ENCODE measurements around the gene SPOCD1.

The SPOCD1 gene

DNA sequence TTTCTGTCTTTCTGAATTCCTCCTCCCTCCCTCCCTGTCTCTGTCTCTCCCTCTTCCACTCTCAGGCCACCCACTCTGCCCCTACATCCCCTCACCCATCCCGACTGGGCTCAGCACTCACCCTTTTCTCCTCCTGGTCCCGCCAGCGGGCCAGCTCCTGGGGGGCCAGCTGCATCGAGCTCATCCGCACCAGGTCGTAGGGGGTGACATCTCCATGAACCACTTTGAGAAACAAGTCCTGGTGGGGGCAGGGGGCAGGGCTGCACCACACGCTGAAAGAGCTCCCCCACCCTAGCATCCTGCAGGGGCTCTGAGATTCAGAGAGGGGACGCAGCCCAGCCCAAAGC is 17.8 kb downstream of the SPOCD1 start:
- H3K4me1 ChIP-seq (ENCODE audit: insufficient read depth, low read length): no peaks in the 10 kb centered on the region
- no peak overlapping the region for H3K4me3 ChIP-seq (ENCODE audit: low read length)
- H3K27ac ChIP-seq (ENCODE audit: low read length): no peak overlapping the region
- no peak overlapping the region for H3K9ac ChIP-seq (ENCODE audit: low read depth, low read length)
- H3K27me3 ChIP-seq (ENCODE audit: insufficient read depth, low read length): no peaks in the 10 kb centered on the region; the same call in 1 of the 2 replicates
- no peaks in the 10 kb centered on the region for H3K9me3 ChIP-seq (ENCODE audit: insufficient read depth, low read depth, low read length)
- no peaks in the 10 kb centered on the region for H3K36me3 ChIP-seq (ENCODE audit: insufficient read depth, low read depth, low read length)

DNA sequence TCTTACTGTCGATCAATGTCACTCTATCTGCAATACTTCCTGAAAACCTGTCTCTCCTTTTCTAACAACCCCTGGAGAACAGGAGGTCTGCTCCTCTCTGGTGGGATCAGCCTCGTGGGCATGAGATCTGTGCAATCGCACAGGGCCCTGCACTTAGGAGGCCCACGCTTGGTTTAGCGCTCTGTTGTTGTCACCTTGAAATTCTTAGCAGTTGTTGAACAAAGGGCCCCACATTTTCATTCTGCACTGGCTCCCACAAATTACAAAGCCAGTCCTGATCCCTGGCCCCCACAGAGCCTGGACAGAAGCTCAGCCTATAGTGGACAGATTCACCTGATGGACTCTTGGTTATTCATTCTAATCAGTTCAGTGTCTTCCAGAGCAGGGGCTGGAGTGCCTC is 18.6 kb downstream of the SPOCD1 start:
- Histone ChIP-seq H3K9ac (ENCODE audit: low read depth, low read length) (no peak overlapping the region), H3K9me3 (ENCODE audit: insufficient read depth, low read depth, low read length) (no peaks in the 10 kb centered on the region), H3K27ac (ENCODE audit: low read length) (no peak overlapping the region), H3K27me3 (ENCODE audit: insufficient read depth, low read length) (no peaks in the 10 kb centered on the region; the same call in 1 of the 2 replicates), H3K36me3 (ENCODE audit: insufficient read depth, low read depth, low read length) (no peaks in the 10 kb centered on the region), H3K4me1 (ENCODE audit: insufficient read depth, low read length) (no peaks in the 10 kb centered on the region), H3K4me3 (ENCODE audit: low read length) (no peak overlapping the region)

DNA sequence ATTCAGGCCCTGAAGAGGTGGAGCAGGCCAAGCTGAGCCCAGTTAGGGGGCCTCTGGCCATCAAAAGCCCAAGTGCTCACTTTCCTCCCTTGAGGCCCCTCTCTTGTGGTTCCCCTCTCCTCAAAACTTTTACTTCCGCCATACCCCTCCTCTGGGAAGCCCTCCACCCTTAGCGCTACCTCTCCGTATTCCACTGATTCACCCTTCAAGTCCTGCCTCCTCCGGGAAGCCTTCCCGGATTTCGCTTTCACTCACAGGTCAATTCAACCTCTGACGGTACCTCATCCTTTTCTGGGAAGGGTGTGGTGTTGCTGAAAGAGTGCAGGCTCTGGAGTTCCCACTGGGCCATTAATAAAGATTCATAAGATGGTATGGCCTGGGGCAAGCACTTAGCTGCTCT is 19.1 kb downstream of the SPOCD1 start:
- H3K27ac ChIP-seq (ENCODE audit: low read length): no peak overlapping the region
- no peaks in the 10 kb centered on the region; the same call in 1 of the 2 replicates for H3K27me3 ChIP-seq (ENCODE audit: insufficient read depth, low read length)
- no peak overlapping the region for H3K4me3 ChIP-seq (ENCODE audit: low read length)
- no peaks in the 10 kb centered on the region for H3K9me3 ChIP-seq (ENCODE audit: insufficient read depth, low read depth, low read length)
- no peaks in the 10 kb centered on the region for H3K4me1 ChIP-seq (ENCODE audit: insufficient read depth, low read length)
- no peaks in the 10 kb centered on the region for H3K36me3 ChIP-seq (ENCODE audit: insufficient read depth, low read depth, low read length)
- no peak overlapping the region for H3K9ac ChIP-seq (ENCODE audit: low read depth, low read length)

DNA sequence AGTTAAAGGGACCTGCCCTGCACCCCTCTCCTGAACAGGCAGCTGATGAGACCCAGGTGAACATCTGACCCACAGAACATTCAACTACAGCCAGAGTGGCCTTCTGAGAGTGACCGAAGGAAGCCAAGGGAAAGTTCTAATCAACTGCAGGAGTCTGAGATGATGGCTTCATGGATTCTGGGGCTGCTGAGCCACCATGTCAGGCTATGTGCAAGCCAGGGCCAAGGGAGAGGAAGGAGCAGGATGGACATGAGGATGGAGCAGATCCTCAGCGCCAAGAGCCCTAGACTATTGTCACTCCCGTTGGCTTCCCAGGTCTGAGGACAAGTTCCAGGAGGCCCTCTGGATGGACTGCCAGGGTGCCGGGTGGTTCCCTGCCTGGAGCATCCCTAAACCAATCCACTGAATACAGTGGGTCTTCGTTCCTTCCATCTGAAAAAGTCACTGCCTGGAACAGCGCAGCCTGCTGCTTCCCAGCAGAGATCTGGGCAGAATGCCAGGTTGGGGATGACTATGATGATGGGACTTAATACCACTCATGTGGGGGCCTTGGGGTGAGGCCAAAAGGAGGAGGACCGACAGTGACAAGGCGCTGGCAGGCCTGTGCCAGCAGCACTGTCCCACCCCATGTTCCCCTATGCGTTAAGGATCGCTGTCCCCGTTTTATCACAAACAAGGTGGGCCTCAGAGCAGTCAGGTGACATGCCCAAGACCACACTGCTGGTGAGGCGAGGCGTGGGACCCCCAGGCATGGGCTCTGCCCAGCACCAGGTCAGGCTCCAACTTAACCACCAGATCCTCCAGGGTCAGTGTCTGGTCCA is 19.8 kb downstream of the SPOCD1 start:
- H3K36me3 ChIP-seq (ENCODE audit: insufficient read depth, low read depth, low read length): no peaks in the 10 kb centered on the region
- H3K9ac ChIP-seq (ENCODE audit: low read depth, low read length): no peak overlapping the region
- no peaks in the 10 kb centered on the region for H3K9me3 ChIP-seq (ENCODE audit: insufficient read depth, low read depth, low read length)
- no peak overlapping the region for H3K4me3 ChIP-seq (ENCODE audit: low read length)
- H3K27me3 ChIP-seq (ENCODE audit: insufficient read depth, low read length): no peaks in the 10 kb centered on the region; the same call in 1 of the 2 replicates
- H3K27ac ChIP-seq (ENCODE audit: low read length): no peak overlapping the region
- no peaks in the 10 kb centered on the region for H3K4me1 ChIP-seq (ENCODE audit: insufficient read depth, low read length)

DNA sequence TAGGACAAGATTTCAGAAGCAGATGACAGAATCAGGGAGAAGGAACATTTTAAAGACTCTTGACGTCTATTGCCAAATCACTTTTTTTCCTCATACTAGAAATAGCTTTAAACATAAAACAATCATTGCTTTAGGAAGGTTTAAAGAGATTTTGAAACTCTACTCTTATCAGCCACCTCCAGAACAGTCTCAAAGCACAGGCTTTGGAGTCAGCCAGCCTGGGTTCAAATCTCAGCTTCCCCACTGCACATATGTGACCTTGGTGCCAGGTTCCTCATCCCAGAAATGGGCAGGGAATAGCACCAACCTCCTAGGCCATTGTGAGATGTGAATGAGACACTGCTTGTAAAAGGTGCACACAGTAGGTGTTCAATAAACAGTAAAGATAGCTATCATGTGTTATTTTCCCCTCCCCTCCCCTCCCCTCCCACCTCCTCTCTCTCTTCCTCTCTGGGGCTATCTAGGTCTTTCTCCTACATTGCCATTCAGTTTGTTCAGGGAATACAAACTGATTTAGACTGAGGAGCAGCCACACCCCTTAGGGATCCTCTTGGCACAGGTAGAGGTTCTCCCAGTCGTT is 20.6 kb downstream of the SPOCD1 start:
- no peak overlapping the region for H3K27ac ChIP-seq (ENCODE audit: low read length)
- no peak overlapping the region for H3K4me3 ChIP-seq (ENCODE audit: low read length)
- H3K9me3 ChIP-seq (ENCODE audit: insufficient read depth, low read depth, low read length): no peaks in the 10 kb centered on the region
- no peaks in the 10 kb centered on the region for H3K4me1 ChIP-seq (ENCODE audit: insufficient read depth, low read length)
- no peaks in the 10 kb centered on the region for H3K36me3 ChIP-seq (ENCODE audit: insufficient read depth, low read depth, low read length)
- no peak overlapping the region for H3K9ac ChIP-seq (ENCODE audit: low read depth, low read length)
- no peaks in the 10 kb centered on the region; the same call in 1 of the 2 replicates for H3K27me3 ChIP-seq (ENCODE audit: insufficient read depth, low read length)

DNA sequence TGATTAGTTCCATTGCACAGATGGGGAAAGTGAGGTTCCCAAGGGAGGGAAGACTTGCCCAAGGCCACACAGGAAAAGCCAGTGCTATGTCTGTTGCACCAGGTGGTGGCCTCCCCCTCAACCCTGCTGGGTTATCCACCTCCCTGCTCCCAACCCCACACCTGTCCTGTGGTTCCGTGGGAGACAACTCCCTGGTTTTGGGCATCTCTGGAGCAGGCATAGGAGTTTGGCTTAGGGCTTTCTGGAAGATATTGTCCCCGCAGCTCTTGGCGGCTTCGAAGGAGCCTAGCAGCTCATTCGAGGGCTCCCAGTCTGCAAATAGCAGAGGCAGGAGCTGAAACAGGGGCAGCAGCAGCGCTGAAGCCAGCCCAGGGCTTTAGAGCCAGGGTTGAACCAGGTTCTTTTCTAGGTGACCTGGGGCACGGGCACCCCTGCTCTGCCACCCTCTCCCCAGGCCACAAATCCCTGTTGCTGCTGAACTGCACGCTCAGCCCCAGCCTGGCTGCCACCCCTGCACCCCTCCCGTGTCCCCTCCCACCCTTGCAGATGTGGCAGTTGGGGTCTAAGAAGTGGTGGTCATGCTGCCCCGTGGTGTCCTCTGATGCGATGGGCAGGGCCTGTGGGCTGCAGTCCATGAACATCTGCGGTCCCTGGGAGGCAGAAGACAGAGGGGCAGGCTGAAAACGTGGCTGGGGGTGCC is 22.1 kb downstream of the SPOCD1 start:
- H3K9me3 ChIP-seq (ENCODE audit: insufficient read depth, low read depth, low read length): no peaks in the 10 kb centered on the region
- H3K4me3 ChIP-seq (ENCODE audit: low read length): no peak overlapping the region
- no peaks in the 10 kb centered on the region for H3K36me3 ChIP-seq (ENCODE audit: insufficient read depth, low read depth, low read length)
- no peaks in the 10 kb centered on the region; the same call in 1 of the 2 replicates for H3K27me3 ChIP-seq (ENCODE audit: insufficient read depth, low read length)
- H3K4me1 ChIP-seq (ENCODE audit: insufficient read depth, low read length): no peaks in the 10 kb centered on the region
- H3K9ac ChIP-seq (ENCODE audit: low read depth, low read length): no peak overlapping the region
- no peak overlapping the region for H3K27ac ChIP-seq (ENCODE audit: low read length)

DNA sequence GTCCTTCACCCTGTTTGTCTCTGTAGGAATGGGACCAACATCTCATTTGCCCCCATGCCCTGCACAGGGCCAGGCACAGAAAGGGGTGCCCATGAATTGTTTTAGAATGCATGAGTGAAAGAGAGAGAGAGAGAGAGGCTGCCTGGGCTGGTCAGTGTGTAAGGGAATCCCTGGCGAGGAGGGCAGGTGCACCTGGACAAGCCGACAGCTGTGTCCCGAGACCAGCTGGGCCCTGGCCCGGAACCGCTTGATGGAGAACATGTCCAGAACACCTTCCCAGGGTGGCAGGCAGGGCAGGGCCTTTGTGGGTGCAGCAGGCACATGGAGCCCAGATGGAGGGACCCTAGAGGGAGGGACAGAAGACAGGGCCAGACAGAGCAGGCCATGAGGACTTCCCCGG is 22.7 kb downstream of the SPOCD1 start:
- Histone ChIP-seq H3K27me3 (ENCODE audit: insufficient read depth, low read length) (no peaks in the 10 kb centered on the region), H3K27ac (ENCODE audit: low read length) (no peak overlapping the region), H3K36me3 (ENCODE audit: insufficient read depth, low read depth, low read length) (no peaks in the 10 kb centered on the region), H3K4me1 (ENCODE audit: insufficient read depth, low read length) (no peaks in the 10 kb centered on the region), H3K9me3 (ENCODE audit: insufficient read depth, low read depth, low read length) (no peaks in the 10 kb centered on the region), H3K4me3 (ENCODE audit: low read length) (no peak overlapping the region), H3K9ac (ENCODE audit: low read depth, low read length) (no peak overlapping the region)

DNA sequence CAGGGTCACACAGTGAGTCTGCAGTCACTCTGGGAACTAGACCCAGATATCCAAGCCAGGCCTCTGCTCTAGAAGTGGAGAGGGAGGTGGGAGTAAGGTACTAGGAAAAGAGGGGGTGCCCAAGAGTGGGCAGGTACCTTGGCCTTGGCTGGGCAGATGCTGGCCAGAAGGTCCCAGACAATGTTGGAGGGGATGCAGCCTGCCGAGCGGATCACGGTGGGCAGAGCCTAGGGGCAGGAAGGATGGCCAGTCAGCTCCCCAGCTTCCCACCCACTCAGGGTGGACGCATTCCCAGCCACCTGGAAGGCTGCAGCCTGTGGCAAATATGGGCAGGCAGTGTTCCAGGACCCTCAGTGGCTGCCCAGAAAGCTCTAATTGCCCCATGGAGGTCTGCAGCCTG is 23.3 kb downstream of the SPOCD1 start:
- no peak overlapping the region for H3K27ac ChIP-seq (ENCODE audit: low read length)
- no peak overlapping the region for H3K4me3 ChIP-seq (ENCODE audit: low read length)
- H3K9ac ChIP-seq (ENCODE audit: low read depth, low read length): no peak overlapping the region
- H3K27me3 ChIP-seq (ENCODE audit: insufficient read depth, low read length): no peaks in the 10 kb centered on the region
- peaks cover 4% of the 10 kb centered on the region; the same call in 1 of the 2 replicates for H3K4me1 ChIP-seq (ENCODE audit: insufficient read depth, low read length)
- no peaks in the 10 kb centered on the region for H3K9me3 ChIP-seq (ENCODE audit: insufficient read depth, low read depth, low read length)
- H3K36me3 ChIP-seq (ENCODE audit: insufficient read depth, low read depth, low read length): no peaks in the 10 kb centered on the region

DNA sequence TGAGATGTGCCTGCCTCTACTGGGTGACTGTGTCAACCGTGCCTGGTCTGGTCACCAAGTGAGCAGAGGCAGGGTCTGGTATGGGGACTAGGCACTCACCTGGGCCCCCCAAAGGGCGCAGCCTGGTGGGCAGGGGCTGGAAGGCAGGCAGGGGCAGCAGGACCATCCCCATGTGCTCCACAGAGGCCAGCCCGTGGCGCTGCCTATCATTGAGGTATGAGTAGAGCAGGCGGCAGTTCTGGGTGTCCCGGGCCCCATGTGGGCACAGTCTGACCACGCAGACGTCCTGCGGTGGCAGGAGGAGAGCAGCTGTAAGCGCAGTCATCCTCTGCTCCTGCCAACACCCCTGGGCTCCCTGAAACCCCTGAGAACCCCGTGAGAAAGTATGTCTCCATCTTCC is 23.7 kb downstream of the SPOCD1 start:
- Histone ChIP-seq H3K4me1 (ENCODE audit: insufficient read depth, low read length) (peaks cover 5% of the 10 kb centered on the region; the same call in 1 of the 2 replicates), H3K4me3 (ENCODE audit: low read length) (no peak overlapping the region), H3K9ac (ENCODE audit: low read depth, low read length) (no peak overlapping the region), H3K9me3 (ENCODE audit: insufficient read depth, low read depth, low read length) (no peaks in the 10 kb centered on the region), H3K36me3 (ENCODE audit: insufficient read depth, low read depth, low read length) (no peaks in the 10 kb centered on the region), H3K27ac (ENCODE audit: low read length) (no peak overlapping the region), H3K27me3 (ENCODE audit: insufficient read depth, low read length) (no peaks in the 10 kb centered on the region)

DNA sequence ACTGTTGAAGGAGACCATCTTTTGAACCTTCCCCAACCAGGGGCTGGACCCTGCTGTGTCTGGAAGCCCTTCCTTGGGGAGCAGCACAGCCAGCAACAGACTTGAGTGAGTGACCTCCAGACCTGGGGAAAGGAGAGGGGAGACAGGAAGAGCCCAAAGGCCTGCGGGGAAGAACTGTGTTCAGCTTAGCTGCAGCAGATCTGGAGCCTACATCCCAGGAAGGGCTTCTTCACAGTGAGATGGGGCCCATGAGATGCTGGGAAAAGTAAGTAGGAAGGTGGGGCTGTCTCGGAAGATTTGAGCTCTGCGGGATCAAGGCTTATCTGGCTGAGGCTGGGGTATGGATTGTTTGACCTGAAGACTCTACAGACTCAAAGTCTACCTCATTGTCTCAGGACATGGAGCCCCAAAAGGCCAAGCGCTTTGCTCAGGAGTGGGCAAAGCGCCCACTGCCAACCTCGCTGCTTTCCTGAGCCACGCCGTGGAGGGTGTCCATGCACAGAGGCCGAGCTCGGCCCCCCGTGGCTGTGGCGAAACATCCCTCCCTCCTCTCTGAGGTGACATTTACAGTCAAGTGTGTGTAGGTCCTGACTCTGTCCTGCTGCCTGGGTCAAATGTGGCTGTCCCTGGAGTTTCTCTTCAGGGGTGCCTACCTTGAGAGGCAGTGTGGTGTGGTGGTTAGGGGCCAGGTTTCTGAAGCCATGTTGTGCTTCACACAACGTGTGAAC is 24.5 kb downstream of the SPOCD1 start:
- H3K9ac ChIP-seq (ENCODE audit: low read depth, low read length): no peak overlapping the region
- H3K36me3 ChIP-seq (ENCODE audit: insufficient read depth, low read depth, low read length): no peaks in the 10 kb centered on the region
- no peaks in the 10 kb centered on the region for H3K27me3 ChIP-seq (ENCODE audit: insufficient read depth, low read length)
- no peaks in the 10 kb centered on the region for H3K9me3 ChIP-seq (ENCODE audit: insufficient read depth, low read depth, low read length)
- peaks cover 5% of the 10 kb centered on the region; the same call in 1 of the 2 replicates for H3K4me1 ChIP-seq (ENCODE audit: insufficient read depth, low read length)
- H3K4me3 ChIP-seq (ENCODE audit: low read length): no peak overlapping the region
- no peak overlapping the region for H3K27ac ChIP-seq (ENCODE audit: low read length)

DNA sequence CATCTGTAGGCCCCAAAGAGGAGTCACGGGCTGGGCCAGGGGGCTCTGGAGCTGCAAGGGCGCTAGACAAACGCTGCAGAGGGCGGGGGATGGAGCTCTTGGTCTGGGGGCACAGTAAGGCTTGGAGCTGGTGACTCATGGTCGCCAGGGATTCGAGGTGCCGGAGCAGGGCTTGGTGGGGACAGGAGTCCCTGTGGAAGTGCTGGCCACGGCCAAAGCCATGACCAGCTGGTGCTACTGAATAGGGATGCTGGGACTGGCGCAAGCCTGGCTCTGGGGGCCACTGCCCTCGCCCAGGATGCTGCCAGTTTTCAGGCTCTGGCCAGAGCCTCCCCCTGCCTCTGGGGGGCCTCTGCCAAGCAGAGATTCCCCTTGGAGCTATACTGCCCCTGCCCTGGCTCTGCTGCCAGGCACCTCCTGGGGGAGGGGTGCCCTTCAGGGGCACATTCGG is 25.2 kb downstream of the SPOCD1 start:
- H3K4me3 ChIP-seq (ENCODE audit: low read length): no peak overlapping the region
- H3K9ac ChIP-seq (ENCODE audit: low read depth, low read length): no peak overlapping the region

More for the DNA sequence above, 25.2 kb downstream of the SPOCD1 start:
- no peaks in the 10 kb centered on the region for H3K9me3 ChIP-seq (ENCODE audit: insufficient read depth, low read depth, low read length)
- no peaks in the 10 kb centered on the region for H3K36me3 ChIP-seq (ENCODE audit: insufficient read depth, low read depth, low read length)
- H3K4me1 ChIP-seq (ENCODE audit: insufficient read depth, low read length): peaks cover 5% of the 10 kb centered on the region; the same call in 1 of the 2 replicates
- no peaks in the 10 kb centered on the region for H3K27me3 ChIP-seq (ENCODE audit: insufficient read depth, low read length)
- no peak overlapping the region for H3K27ac ChIP-seq (ENCODE audit: low read length)
